ENCODE measurements around the gene CHSY3.

The CHSY3 gene

DNA sequence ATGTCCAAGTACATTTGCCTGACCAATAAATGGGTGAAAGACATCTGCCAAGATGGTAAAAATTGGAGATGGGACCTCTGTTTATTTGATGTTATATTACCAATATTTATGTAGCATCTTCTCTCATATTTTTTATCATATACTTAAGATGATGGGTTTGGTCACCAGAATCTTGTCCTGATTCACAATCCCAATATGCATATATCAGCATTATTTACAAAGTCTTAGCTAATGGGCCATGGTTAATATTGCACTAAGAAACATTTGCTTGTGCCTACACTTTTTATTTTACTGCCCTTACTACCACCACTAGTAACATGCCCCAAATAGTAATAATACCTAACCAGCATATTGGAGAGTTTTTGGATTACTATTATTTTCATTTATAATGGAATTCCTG, 116.7 kb downstream of the CHSY3 start:
- Histone ChIP-seq H3K36me3 (ENCODE audit: control insufficient read depth in 2 of 2, insufficient read depth in 1 of 2, low read length in 2 of 2) (no peaks in the 10 kb centered on the region), H3K4me3 (ENCODE audit: low read depth, low read length) (no peak overlapping the region), H3K27ac (ENCODE audit: extremely low read depth, low read depth, low read length) (no peak overlapping the region), H3K9me3 (ENCODE audit: control insufficient read depth, insufficient read depth, low read depth, low read length) (no peaks in the 10 kb centered on the region), H3K4me1 (ENCODE audit: control insufficient read depth, insufficient read depth, low read length) (no peaks in the 10 kb centered on the region)
- TF ChIP-seq KLF16 (tag by site-specific recombination; IDR thresholded peaks at IDR 0.05) (no peak), ZBTB20 (tag by site-specific recombination; IDR thresholded peaks at IDR 0.05) (no peak), ZNF626 (tag by site-specific recombination; IDR thresholded peaks at IDR 0.05) (no peak), ZNF544 (tag by site-specific recombination; IDR thresholded peaks at IDR 0.05) (no peak), GLIS2 (tag by site-specific recombination; IDR thresholded peaks at IDR 0.05) (no peak), EGR2 (tag by site-specific recombination; IDR thresholded peaks at IDR 0.05; ENCODE audit: low read depth) (no peak), ZNF16 (tag by site-specific recombination; IDR thresholded peaks at IDR 0.05; ENCODE audit: low read depth) (no peak), ZNF777 (tag by site-specific recombination; IDR thresholded peaks at IDR 0.05; ENCODE audit: borderline replicate concordance) (no peak), KLF8 (tag by site-specific recombination; IDR thresholded peaks at IDR 0.05) (no peak)
- TF ChIP-seq, protein P1, sequence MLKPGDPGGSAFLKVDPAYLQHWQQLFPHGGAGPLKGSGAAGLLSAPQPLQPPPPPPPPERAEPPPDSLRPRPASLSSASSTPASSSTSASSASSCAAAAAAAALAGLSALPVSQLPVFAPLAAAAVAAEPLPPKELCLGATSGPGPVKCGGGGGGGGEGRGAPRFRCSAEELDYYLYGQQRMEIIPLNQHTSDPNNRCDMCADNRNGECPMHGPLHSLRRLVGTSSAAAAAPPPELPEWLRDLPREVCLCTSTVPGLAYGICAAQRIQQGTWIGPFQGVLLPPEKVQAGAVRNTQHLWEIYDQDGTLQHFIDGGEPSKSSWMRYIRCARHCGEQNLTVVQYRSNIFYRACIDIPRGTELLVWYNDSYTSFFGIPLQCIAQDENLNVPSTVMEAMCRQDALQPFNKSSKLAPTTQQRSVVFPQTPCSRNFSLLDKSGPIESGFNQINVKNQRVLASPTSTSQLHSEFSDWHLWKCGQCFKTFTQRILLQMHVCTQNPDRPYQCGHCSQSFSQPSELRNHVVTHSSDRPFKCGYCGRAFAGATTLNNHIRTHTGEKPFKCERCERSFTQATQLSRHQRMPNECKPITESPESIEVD (tag by site-specific recombination; IDR thresholded peaks at IDR 0.05), result no peak
- CTCF ChIA-PET, result no interaction called here
- POLR2A ChIA-PET, result no interaction called here

DNA sequence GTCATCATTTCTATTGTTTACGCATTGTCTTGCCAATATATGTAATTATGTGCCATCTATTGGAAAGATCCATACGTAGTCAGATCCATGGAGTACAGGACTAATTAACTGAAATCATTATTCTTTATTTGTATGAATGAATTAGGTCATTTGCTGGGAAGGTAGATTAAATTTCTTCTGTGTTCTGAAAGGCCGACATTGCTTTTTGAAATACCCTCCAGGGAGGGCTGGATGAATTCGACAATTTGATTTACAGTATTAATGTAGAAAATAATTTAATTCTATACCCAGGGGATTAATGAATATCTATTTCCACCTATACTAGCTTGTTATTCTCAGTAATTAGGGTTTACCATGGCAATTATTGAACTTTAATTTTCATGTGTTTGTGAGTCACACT, 117.6 kb downstream of the CHSY3 start:
- CTCF ChIA-PET, result no interaction called here
- POLR2A ChIA-PET, result no interaction called here
- TF ChIP-seq ZNF223 (tag by site-specific recombination; IDR thresholded peaks at IDR 0.05) (no peak), ZNF221 (tag by site-specific recombination; IDR thresholded peaks at IDR 0.05; ENCODE audit: borderline replicate concordance) (no peak), ZNF521 (tag by site-specific recombination; IDR thresholded peaks at IDR 0.05) (no peak), ZNF324 (tag by site-specific recombination; IDR thresholded peaks at IDR 0.05) (no peak), KLF1 (tag by site-specific recombination; IDR thresholded peaks at IDR 0.05) (no peak), ZNF501 (tag by site-specific recombination; IDR thresholded peaks at IDR 0.05) (no peak), ZNF24 (tag by site-specific recombination; IDR thresholded peaks at IDR 0.05) (no peak), OVOL3 (tag by site-specific recombination; IDR thresholded peaks at IDR 0.05) (no peak), ZFHX2 (tag by site-specific recombination; conservative IDR thresholded peaks at IDR 0.05) (no peak), ZNF473 (tag by site-specific recombination; IDR thresholded peaks at IDR 0.05) (no peak)
- TF ChIP-seq, protein P2, sequence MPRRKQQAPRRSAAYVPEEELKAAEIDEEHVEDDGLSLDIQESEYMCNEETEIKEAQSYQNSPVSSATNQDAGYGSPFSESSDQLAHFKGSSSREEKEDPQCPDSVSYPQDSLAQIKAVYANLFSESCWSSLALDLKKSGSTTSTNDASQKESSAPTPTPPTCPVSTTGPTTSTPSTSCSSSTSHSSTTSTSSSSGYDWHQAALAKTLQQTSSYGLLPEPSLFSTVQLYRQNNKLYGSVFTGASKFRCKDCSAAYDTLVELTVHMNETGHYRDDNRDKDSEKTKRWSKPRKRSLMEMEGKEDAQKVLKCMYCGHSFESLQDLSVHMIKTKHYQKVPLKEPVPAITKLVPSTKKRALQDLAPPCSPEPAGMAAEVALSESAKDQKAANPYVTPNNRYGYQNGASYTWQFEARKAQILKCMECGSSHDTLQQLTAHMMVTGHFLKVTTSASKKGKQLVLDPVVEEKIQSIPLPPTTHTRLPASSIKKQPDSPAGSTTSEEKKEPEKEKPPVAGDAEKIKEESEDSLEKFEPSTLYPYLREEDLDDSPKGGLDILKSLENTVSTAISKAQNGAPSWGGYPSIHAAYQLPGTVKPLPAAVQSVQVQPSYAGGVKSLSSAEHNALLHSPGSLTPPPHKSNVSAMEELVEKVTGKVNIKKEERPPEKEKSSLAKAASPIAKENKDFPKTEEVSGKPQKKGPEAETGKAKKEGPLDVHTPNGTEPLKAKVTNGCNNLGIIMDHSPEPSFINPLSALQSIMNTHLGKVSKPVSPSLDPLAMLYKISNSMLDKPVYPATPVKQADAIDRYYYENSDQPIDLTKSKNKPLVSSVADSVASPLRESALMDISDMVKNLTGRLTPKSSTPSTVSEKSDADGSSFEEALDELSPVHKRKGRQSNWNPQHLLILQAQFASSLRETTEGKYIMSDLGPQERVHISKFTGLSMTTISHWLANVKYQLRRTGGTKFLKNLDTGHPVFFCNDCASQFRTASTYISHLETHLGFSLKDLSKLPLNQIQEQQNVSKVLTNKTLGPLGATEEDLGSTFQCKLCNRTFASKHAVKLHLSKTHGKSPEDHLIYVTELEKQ (tag by site-specific recombination; IDR thresholded peaks at IDR 0.05; ENCODE audit: borderline replicate concordance), result no peak
- Histone ChIP-seq H3K36me3 (ENCODE audit: control insufficient read depth in 2 of 2, insufficient read depth in 1 of 2, low read length in 2 of 2) (no peaks in the 10 kb centered on the region), H3K9me3 (ENCODE audit: control insufficient read depth, insufficient read depth, low read depth, low read length) (no peaks in the 10 kb centered on the region), H3K4me3 (ENCODE audit: low read depth, low read length) (no peak overlapping the region), H3K4me1 (ENCODE audit: control insufficient read depth, insufficient read depth, low read length) (no peaks in the 10 kb centered on the region), H3K27ac (ENCODE audit: extremely low read depth, low read depth, low read length) (no peak overlapping the region)

Measured in HEK293 (cell line).